GM12875 (cell line): ENCODE measurements around the gene AK4.

Experiments used
- H3K4me3 ChIP-seq: one replicate; pipeline ENCODE4 v1.5.1; 2011; ENCODE audit warnings: low read depth, low read length, control low read depth
- TF ChIP-seq, protein P1 (sequence below): IDR thresholded peaks from 2 replicates; pipeline ENCODE4 v1.5.1; 2011; ENCODE audit warnings: low read depth, mild to moderate bottlenecking, control low read depth, inconsistent platforms, low read length, moderate library complexity, borderline replicate concordance; ENCODE audit not compliant: insufficient read depth

Gene AK4

DNA sequence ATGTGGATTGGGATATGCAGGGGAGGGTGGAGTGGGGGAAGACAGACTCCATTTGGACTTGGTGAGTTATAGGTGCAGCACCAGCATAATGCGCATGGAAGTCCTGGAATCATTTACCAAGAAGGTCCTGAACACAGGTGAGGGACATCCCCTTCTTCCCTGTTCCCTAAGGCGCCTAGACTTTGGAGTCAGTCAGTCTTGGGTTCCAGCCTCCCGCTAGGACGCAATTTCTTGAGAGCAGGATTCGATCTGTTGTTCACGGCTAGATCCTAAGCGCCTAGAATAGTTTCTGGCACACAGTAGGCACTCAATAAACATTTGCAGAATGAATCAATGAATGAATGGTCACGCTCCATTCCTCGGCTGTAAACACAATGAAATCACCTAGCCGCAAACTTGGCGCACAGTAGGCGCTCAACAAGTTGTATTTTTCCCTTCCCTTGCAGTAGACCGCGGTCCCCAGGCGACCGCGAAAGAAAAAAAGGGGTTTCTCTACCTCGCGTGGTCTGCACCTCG lies 1.0 kb upstream of the AK4 start:
- H3K4me3 ChIP-seq: peak overlapping the region; percentile 88
- TF ChIP-seq, protein P1, sequence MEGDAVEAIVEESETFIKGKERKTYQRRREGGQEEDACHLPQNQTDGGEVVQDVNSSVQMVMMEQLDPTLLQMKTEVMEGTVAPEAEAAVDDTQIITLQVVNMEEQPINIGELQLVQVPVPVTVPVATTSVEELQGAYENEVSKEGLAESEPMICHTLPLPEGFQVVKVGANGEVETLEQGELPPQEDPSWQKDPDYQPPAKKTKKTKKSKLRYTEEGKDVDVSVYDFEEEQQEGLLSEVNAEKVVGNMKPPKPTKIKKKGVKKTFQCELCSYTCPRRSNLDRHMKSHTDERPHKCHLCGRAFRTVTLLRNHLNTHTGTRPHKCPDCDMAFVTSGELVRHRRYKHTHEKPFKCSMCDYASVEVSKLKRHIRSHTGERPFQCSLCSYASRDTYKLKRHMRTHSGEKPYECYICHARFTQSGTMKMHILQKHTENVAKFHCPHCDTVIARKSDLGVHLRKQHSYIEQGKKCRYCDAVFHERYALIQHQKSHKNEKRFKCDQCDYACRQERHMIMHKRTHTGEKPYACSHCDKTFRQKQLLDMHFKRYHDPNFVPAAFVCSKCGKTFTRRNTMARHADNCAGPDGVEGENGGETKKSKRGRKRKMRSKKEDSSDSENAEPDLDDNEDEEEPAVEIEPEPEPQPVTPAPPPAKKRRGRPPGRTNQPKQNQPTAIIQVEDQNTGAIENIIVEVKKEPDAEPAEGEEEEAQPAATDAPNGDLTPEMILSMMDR: no peak

DNA sequence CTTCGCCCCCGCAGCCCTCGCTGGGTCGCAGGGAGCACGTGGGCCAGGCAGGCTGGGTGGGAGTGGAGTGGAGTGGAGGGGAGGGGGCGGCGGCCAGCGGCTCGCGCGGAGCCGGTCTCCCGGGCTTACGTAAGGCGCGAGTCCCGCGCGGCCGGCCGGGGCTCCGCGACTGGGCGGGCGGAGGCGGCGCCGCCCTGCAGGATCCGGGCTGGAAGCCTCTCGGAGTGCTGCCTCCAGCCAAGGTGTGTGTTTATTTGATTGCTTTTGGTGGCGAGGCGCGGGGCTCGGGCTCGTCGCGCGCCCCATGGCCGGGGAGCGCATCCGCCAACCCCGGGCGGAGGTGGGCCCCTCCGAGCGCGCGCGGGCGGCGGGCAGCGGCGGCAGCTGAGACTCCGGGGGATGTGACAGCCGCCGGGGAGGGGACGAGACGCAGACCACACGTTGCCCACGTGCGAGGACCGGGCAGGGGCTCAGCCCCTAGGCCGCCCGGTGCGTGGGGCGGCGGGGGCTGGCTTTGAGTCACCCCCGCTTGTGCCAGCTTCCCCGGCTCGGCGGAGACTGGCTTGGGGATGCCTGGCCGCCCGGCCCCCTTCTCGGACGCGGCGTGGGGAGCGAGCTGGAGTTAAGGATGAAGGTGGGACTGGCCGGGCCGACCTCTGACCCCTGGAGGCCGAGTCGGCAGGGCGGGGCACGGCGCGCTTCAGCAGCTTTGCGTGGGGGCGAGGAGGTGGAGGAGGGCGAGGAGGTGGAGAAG lies 402 bp upstream of the AK4 start:
- H3K4me3 ChIP-seq: peak overlapping the region; percentile 88
- TF ChIP-seq, protein P1: no peak

DNA sequence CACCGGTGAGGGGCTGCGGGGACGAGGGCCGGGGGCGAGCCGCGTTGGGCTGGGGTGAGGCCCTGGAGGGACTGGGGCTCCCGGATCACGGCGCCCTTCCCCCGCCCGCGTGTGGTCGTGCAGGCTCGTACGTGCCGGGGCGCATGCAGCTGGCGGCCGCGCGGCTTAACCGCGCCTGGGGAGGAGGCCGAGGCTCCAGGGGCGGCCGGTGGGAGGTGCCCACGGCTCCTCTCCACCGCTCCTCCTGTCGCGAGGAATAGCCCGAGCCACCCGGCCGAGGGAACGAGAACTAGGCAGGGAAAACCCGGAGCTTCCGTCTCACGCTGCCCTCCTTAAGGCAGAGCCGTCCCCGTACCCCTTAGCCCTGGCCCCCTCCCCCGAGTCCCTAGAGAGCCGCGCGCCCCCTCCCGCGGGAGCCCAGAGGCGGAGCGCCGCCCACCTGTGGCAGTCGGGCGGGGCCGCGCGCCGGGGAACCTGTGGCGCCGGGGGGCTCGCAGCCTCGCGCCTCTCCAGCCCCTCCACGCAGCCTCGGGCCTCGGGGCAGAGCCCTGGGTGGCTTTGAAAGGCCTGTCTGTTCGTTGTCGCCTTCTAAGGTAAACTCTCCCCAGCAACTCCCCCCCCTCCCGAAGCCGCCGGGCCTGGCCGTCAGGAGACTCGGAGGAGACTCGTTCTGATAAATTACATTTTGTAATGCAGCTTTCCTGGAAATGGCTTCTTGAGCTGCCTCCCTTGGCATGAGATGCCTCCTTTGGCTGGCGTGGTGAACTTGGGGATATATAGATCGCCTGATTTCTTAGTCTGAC lies 746 bp downstream of the AK4 start:
- H3K4me3 ChIP-seq: peak overlapping the region; percentile 88
- TF ChIP-seq, protein P1: no peak

DNA sequence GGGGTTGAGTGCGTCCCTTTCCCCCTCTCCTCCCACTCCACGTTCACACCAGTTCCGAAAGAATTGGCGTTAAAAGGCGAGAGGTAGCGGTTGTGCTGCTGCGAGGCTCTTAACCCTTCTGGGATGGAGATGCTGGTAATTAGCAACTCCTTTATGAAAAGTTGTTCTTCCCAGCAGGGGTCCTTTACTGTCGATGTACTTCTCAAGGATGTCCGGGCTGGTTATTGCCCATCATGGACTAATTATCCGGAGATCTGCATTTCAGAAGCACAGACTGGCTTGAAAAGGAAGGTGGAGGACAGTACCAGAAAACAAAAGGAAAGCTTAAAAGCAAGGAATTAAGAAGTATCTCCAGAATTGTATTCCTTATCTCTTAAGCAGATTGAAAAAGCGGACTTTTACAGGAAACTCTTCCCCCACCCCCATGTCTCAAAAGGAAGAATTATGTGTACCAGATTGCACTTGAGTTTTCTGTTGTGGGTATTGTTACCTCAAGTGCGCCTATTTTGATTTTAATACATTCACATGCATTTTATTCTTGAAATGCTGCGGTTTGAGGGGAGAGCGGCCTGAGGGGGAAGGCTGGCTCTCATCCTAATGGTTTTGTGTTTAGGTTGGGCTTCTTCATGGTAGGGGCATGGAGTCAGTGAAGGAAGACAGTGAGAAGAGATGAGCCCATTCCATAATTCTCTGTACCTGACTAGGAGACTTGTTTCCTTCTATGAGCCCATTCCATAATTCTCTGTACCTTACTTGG lies 1.5 kb downstream of the AK4 start:
- H3K4me3 ChIP-seq: peak overlapping the region; percentile 88
- TF ChIP-seq, protein P1: no peak

DNA sequence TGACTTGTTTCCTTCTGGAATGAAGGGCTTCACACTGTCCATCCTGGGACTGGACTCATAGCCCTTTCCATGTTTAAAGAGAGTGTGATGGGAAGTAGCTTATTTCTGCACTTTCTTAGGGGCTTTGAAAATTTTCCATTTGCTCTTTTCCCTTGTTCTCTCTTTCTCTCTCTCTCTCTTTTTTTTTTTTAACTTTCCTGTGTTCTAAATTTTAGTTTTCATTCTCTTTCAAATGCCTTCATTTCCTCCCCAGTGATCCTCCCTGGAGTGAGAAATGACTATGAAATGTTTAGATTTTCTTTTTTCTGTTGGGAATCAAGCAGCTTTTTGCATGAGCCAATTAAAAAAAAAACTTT lies 2.1 kb downstream of the AK4 start:
- peak overlapping the region; percentile 88 for H3K4me3 ChIP-seq
- TF ChIP-seq, protein P1: no peak

DNA sequence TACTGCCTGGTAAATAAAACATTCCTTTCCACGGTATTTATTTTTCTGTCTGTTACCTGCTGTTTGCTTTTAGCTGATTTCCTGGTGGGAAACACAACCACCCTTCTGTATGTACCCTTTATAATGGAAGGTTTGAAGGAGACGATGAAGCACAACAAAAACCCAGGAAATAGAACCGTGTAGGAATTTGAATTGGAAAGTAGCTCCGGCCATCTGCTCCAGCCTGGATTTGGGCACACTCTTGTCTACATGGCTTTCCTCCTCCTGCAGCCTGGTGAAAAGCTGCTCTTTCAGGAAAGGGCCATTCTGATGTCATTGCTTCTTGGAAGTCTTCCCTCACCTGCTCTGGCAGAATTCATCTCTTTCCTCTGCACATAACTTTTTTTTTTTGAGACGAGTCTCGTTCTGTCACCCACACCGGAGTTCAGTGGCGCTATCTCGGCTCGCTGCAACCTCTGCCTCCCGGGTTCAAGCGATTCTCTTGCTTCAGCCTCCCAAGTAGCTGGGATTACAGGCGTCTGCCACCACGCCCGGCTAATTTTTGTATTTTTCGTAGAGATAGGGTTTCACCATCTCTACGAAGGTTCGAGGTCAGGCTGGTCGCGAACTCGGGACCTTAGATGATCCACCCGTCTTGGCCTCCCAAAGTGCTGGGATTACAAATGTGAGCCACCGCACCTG lies 2.7 kb downstream of the AK4 start:
- TF ChIP-seq, protein P1: no peak
- no peak overlapping the region for H3K4me3 ChIP-seq
